Stimulated activated CD8-positive, alpha-beta memory T cell treated with anti-CD3 and anti-CD28 coated beads, Interleukin-7, amount 100 ng/mL, for 1 hour (primary cell): ENCODE measurements around the gene ZDHHC14.
A peak's percentile ranks its signal among the peaks of the same experiment; 100 is the strongest.

Source experiments
- DNase-seq, 2 donors: peaks; one replicate each; pipeline ENCODE4 v3.0.0-alpha.2; 2020; ENCODE audit warnings: low read depth in 2 of 2

Gene ZDHHC14

GRCh38 chr6:157596886-157597285, 215.9 kb downstream of the ZDHHC14 start:
- DNase-seq = no peak

- DNase-seq = peak in 1 of 2 donors; percentile 4
Measured at GRCh38 chr6:157597461-157598312, 216.7 kb downstream of the ZDHHC14 start.

- no peak for DNase-seq
Measured at GRCh38 chr6:157599191-157599590, 218.2 kb downstream of the ZDHHC14 start.

GRCh38 chr6:157600807-157601206, 219.8 kb downstream of the ZDHHC14 start:
- DNase-seq = no peak

GRCh38 chr6:157602521-157603295, 221.7 kb downstream of the ZDHHC14 start:
- no peak for DNase-seq

- DNase-seq = no peak
Measured at GRCh38 chr6:157603314-157603940, 222.4 kb downstream of the ZDHHC14 start.

GRCh38 chr6:157603971-157604370, 223.0 kb downstream of the ZDHHC14 start:
- DNase-seq = no peak

- DNase-seq = no peak
Measured at GRCh38 chr6:157604816-157605215, 223.8 kb downstream of the ZDHHC14 start.

- no peak for DNase-seq
Measured at GRCh38 chr6:157605484-157605883, 224.5 kb downstream of the ZDHHC14 start.

GRCh38 chr6:157606516-157606915, 225.5 kb downstream of the ZDHHC14 start:
- no peak for DNase-seq

- DNase-seq = no peak
Measured at GRCh38 chr6:157607317-157608109, 226.5 kb downstream of the ZDHHC14 start.

GRCh38 chr6:157608221-157609075, 227.5 kb downstream of the ZDHHC14 start:
- DNase-seq = no peak

- no peak for DNase-seq
Measured at GRCh38 chr6:157609117-157609516, 228.1 kb downstream of the ZDHHC14 start.

- DNase-seq = no peak
Measured at GRCh38 chr6:157609556-157609955, 228.6 kb downstream of the ZDHHC14 start.

GRCh38 chr6:157610451-157610999, 229.5 kb downstream of the ZDHHC14 start:
- DNase-seq = no peak

- no peak for DNase-seq
Measured at GRCh38 chr6:157611406-157611805, 230.4 kb downstream of the ZDHHC14 start.

- no peak for DNase-seq
Measured at GRCh38 chr6:157613011-157613522, 232.1 kb downstream of the ZDHHC14 start.

- no peak for DNase-seq
Measured at GRCh38 chr6:157614026-157614568, 233.1 kb downstream of the ZDHHC14 start.

GRCh38 chr6:157615420-157615769, 234.4 kb downstream of the ZDHHC14 start:
- DNase-seq = no peak

GRCh38 chr6:157615951-157616350, 235.0 kb downstream of the ZDHHC14 start:
- no peak for DNase-seq
